GM12864 (cell line): ENCODE results near the gene EIF3F.

Source experiments
- DNase-seq: peaks from one replicate; pipeline ENCODE4 v3.0.0-alpha.2; 2011; ENCODE audit warnings: low read depth
- H3K4me3 ChIP-seq: 2 replicates; pipeline ENCODE4 v1.5.1; 2011; ENCODE audit warnings: mild to moderate bottlenecking, low read depth, low read length, control low read depth
- CTCF ChIP-seq: IDR thresholded peaks from 2 replicates; pipeline ENCODE4 v1.5.1; 2011; ENCODE audit warnings: low read depth, mild to moderate bottlenecking, moderate library complexity, low read length, control low read depth, inconsistent platforms; ENCODE audit errors: missing control alignments

Gene EIF3F

DNA sequence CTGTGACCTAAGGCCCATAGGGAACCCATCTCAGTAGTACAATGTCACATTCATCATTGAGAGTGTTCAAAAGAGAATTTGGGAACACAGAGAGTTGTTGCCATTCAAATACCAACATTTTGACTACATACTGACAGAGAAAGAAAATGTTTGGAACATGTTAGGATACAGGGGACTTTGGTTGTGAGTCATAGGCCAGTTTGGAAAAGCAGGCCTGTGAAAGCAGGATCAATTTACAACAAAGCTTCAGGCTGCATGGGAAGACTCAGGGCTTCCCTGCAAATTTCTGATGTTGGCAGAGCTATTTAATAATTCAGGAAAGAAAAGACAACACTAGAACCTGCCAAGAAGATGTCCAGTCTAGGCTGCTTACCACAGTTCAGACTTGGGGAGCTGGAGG is 22.3 kb upstream of the EIF3F start:
- no peak for DNase-seq
- TF ChIP-seq CTCF, result no peak
- no peak overlapping the region for H3K4me3 ChIP-seq

GRCh38 chr11:7965386-7965785 is 21.8 kb upstream of the EIF3F start, which contains the start of gene NLRP10:
NLRP10 (minus strand) TSS chr11:7965447; CDS start chr11:7963495, 1,952 bp downstream.
- no peak for TF ChIP-seq CTCF
- DNase-seq, result no peak
- H3K4me3 ChIP-seq, result no peak within 1 kb of the TSS

GRCh38 chr11:7967097-7967496 is 20.0 kb upstream of the EIF3F start:
- no peak for TF ChIP-seq CTCF
- DNase-seq, result no peak
- no peak overlapping the region for H3K4me3 ChIP-seq

GRCh38 chr11:7967826-7968225 is 19.3 kb upstream of the EIF3F start:
- DNase-seq, result no peak
- no peak overlapping the region for H3K4me3 ChIP-seq
- no peak for TF ChIP-seq CTCF

- H3K4me3 ChIP-seq, result no peak overlapping the region
- TF ChIP-seq CTCF, result no peak
- DNase-seq, result no peak
These were observed 18.5 kb upstream of the EIF3F start for GRCh38 chr11:7968686-7969085.

- DNase-seq, result no peak
- H3K4me3 ChIP-seq, result no peak overlapping the region
- no peak for TF ChIP-seq CTCF
These were observed 17.1 kb upstream of the EIF3F start for GRCh38 chr11:7969756-7970646.

- TF ChIP-seq CTCF, result no peak
- H3K4me3 ChIP-seq, result no peak overlapping the region
- DNase-seq, result no peak
These were observed 15.3 kb upstream of the EIF3F start for GRCh38 chr11:7971846-7972245.
